ENCODE data around the gene RPLP1. TPM values are rescaled to one million over a fixed set of nuclear protein-coding genes. Genes with fewer than 3 reads are reported as not detected.
"Not testable (repeated sequence)": the region's sequence is repeated elsewhere in the genome, so short reads cannot be mapped to it uniquely, and the experiment has no call there.

Gene RPLP1
- total RNA-seq, 1 donor = 73.8 TPM

GRCh38 chr15:69434679-69435078 is 17.9 kb upstream of the RPLP1 start:
- TF ChIP-seq, protein P1, sequence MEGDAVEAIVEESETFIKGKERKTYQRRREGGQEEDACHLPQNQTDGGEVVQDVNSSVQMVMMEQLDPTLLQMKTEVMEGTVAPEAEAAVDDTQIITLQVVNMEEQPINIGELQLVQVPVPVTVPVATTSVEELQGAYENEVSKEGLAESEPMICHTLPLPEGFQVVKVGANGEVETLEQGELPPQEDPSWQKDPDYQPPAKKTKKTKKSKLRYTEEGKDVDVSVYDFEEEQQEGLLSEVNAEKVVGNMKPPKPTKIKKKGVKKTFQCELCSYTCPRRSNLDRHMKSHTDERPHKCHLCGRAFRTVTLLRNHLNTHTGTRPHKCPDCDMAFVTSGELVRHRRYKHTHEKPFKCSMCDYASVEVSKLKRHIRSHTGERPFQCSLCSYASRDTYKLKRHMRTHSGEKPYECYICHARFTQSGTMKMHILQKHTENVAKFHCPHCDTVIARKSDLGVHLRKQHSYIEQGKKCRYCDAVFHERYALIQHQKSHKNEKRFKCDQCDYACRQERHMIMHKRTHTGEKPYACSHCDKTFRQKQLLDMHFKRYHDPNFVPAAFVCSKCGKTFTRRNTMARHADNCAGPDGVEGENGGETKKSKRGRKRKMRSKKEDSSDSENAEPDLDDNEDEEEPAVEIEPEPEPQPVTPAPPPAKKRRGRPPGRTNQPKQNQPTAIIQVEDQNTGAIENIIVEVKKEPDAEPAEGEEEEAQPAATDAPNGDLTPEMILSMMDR (IDR thresholded peaks at IDR 0.05; ENCODE audit: insufficient read depth, low read depth, low read length) = no peak
- no peak for DNase-seq (ENCODE audit: low read depth)
- H3K4me3 ChIP-seq (ENCODE audit: low read depth, low read length) = no peak overlapping the region

- no peak overlapping the region for H3K4me3 ChIP-seq (ENCODE audit: low read depth, low read length)
- DNase-seq (ENCODE audit: low read depth) = no peak
- TF ChIP-seq, protein P1 (IDR thresholded peaks at IDR 0.05; ENCODE audit: insufficient read depth, low read depth, low read length) = no peak
Observed at GRCh38 chr15:69435985-69436384, 16.6 kb upstream of the RPLP1 start.

- no peak overlapping the region for H3K4me3 ChIP-seq (ENCODE audit: low read depth, low read length)
- no peak for DNase-seq (ENCODE audit: low read depth)
- TF ChIP-seq, protein P1 (IDR thresholded peaks at IDR 0.05; ENCODE audit: insufficient read depth, low read depth, low read length) = no peak
Observed at GRCh38 chr15:69436951-69437350, 15.7 kb upstream of the RPLP1 start.

DNA sequence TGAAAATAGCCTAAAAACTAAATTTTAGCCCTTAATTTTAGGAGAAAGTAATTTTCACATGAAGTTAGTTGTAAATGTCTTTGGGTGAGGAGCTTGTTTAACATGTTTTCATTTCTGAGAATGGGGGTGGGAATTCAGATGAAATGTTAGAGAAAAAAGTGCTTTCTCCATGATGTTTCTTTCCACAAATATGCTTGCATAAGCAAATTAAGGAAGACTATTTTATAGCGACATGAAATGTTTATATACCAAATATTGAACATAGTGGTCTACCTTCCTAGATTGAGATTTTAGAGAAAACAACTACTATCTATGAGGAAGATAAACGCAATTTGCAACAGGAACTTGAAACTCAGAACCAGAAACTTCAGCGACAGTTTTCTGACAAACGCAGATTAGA is 13.0 kb upstream of the RPLP1 start:
- no peak for DNase-seq (ENCODE audit: low read depth)
- TF ChIP-seq, protein P1 (IDR thresholded peaks at IDR 0.05; ENCODE audit: insufficient read depth, low read depth, low read length) = no peak
- no peak overlapping the region for H3K4me3 ChIP-seq (ENCODE audit: low read depth, low read length)

- no peak for DNase-seq (ENCODE audit: low read depth)
- TF ChIP-seq, protein P1 (IDR thresholded peaks at IDR 0.05; ENCODE audit: insufficient read depth, low read depth, low read length) = no peak
- no peak overlapping the region for H3K4me3 ChIP-seq (ENCODE audit: low read depth, low read length)
Observed at GRCh38 chr15:69443032-69443611, 9.5 kb upstream of the RPLP1 start.

- DNase-seq (ENCODE audit: low read depth) = no peak
- no peak overlapping the region for H3K4me3 ChIP-seq (ENCODE audit: low read depth, low read length)
- TF ChIP-seq, protein P1 (IDR thresholded peaks at IDR 0.05; ENCODE audit: insufficient read depth, low read depth, low read length) = no peak
Observed at GRCh38 chr15:69444686-69445085, 7.9 kb upstream of the RPLP1 start.

- TF ChIP-seq, protein P1 (IDR thresholded peaks at IDR 0.05; ENCODE audit: insufficient read depth, low read depth, low read length) = no peak
- no peak overlapping the region for H3K4me3 ChIP-seq (ENCODE audit: low read depth, low read length)
- DNase-seq (ENCODE audit: low read depth) = no peak
Observed at GRCh38 chr15:69446953-69447352, 5.7 kb upstream of the RPLP1 start.

DNA sequence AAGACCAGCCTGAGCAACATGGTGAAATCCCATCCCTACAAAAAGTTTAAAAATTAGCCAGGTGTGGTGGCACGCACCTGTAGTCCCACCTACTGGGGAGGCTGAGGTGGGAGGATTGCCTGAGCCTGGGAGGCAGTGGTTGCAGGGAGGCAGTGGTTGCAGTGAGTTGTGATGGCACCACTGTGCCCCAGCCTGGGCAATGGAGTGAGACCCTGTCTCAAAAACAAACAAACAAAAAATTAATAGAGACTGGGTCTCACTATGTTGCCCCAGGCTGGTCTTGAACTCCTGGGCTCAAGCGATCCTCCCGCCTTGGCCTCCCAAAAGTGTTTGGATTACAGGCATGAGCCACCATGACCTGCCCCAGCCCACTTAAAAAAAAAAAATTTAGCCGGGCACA is 2.4 kb upstream of the RPLP1 start:
- H3K4me3 ChIP-seq (ENCODE audit: low read depth, low read length); DNase-seq (ENCODE audit: low read depth): not testable (repeated sequence)
